Ascending aorta (tissue), 2 donors: ENCODE results near the gene UBE2D1. TPM values are rescaled to one million over a fixed set of nuclear protein-coding genes. Genes with fewer than 3 reads are reported as not detected.

Source experiments
- DNase-seq, 2 donors: peaks; one replicate each; pipeline ENCODE4 v3.0.0-alpha.2; 2019; ENCODE audit warnings: low spot score in 2 of 2
- H3K27ac ChIP-seq, 2 donors: fragments of 200-600 bp; sonication (generic); one replicate each; pipeline ENCODE4 v1.5.1; 2016 to 2017; ENCODE audit warnings: mild to moderate bottlenecking in 1 of 2
- H3K27me3 ChIP-seq: fragments of 200-600 bp; sonication (generic); one replicate; pipeline ENCODE4 v1.5.1; 2017
- H3K36me3 ChIP-seq, 2 donors: fragments of 200-600 bp; sonication (generic); one replicate each; pipeline ENCODE4 v1.5.1; 2016
- H3K4me1 ChIP-seq, 2 donors: fragments of 200-600 bp; sonication (generic); one replicate each; pipeline ENCODE4 v1.5.1; 2016 to 2017; ENCODE audit warnings: mild to moderate bottlenecking in 1 of 2
- H3K4me3 ChIP-seq, 2 donors: fragments of 200-600 bp; sonication (generic); one replicate each; pipeline ENCODE4 v1.5.1; 2016 to 2017; ENCODE audit warnings: mild to moderate bottlenecking in 1 of 2
- H3K9me3 ChIP-seq, 2 donors: fragments of 200-600 bp; sonication (generic); one replicate each; pipeline ENCODE4 v1.5.1; 2016
- CTCF ChIP-seq, 3 experiments: fragments of 200-600 bp in 2 of 3; fragments of 450-650 bp in 1 of 3; sonication (generic) in 2 of 3; IDR thresholded peaks; one replicate each; pipeline ENCODE4 v1.5.1; 2016 to 2019; ENCODE audit warnings: antibody characterized with exemption in 3 of 3, mild to moderate bottlenecking in 1 of 3, moderate library complexity in 1 of 3
- intact Hi-C: fragments of 100-400 bp; cut with DNase I; formaldehyde crosslinking; loops from one replicate; pipeline ENCODE4 v1.15.1; 2023
- total RNA-seq: library from RNA; depleted of rRNA; stranded (reverse); fragments of >200 nt; gene quantifications from one replicate; pipeline ENCODE4 v1.1.0, GENCODE V29; 2016

The UBE2D1 gene
- total RNA-seq, 1 donor from 2014 or later: 4.2 TPM

DNA sequence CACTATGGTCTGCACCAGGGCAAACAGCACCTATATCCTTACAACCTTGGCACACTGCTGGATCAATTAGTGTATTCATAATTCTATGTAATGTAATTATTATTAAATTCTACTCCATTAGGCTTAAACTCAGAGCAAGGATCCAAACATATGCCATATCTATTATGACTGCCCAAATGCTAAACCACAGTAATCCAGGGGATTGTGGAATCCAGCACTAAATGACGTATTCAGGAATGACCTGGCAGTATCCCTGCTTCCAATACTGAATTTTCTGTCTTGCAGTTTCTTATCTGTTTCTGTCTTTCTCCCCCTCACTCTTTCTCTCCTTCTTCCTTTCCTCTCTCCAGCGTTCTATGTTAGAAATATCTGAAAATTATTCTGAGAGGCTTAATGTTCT lies 16.5 kb upstream of the UBE2D1 start:
- DNase-seq: no peak
- H3K27ac ChIP-seq: no peak overlapping the region
- TF ChIP-seq CTCF (IDR thresholded peaks at IDR 0.05): no peak
- H3K9me3 ChIP-seq: no peaks in the 10 kb centered on the region
- intact Hi-C loops: no loop called here
- H3K4me1 ChIP-seq: no peaks in the 10 kb centered on the region
- H3K36me3 ChIP-seq: no peaks in the 10 kb centered on the region
- H3K27me3 ChIP-seq: no peaks in the 10 kb centered on the region
- H3K4me3 ChIP-seq: no peak overlapping the region

DNA sequence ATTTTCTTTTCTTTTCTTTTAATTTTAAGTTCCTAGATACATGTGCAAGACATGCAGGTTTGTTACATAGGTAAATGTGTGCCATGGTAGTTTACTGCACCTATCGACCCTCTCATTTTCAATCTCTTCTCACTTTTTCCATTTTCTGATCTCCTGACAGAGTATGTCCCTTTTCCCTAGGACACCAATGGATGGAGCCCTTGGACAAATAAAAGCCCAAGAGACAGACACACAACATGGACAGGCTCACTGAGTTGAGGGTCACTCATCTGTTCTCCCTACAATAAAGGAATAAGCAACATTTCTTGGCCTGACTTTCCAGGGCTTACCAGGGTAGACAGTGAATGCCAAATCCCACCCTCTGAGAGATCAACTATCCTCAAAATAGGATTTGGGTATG lies 15.2 kb upstream of the UBE2D1 start:
- Histone ChIP-seq H3K4me3 (no peak overlapping the region), H3K36me3 (no peaks in the 10 kb centered on the region), H3K27ac (no peak overlapping the region), H3K9me3 (no peaks in the 10 kb centered on the region), H3K27me3 (no peaks in the 10 kb centered on the region), H3K4me1 (no peaks in the 10 kb centered on the region)
- no peak for DNase-seq
- no peak for TF ChIP-seq CTCF (IDR thresholded peaks at IDR 0.05)
- intact Hi-C loops: no loop called here

DNA sequence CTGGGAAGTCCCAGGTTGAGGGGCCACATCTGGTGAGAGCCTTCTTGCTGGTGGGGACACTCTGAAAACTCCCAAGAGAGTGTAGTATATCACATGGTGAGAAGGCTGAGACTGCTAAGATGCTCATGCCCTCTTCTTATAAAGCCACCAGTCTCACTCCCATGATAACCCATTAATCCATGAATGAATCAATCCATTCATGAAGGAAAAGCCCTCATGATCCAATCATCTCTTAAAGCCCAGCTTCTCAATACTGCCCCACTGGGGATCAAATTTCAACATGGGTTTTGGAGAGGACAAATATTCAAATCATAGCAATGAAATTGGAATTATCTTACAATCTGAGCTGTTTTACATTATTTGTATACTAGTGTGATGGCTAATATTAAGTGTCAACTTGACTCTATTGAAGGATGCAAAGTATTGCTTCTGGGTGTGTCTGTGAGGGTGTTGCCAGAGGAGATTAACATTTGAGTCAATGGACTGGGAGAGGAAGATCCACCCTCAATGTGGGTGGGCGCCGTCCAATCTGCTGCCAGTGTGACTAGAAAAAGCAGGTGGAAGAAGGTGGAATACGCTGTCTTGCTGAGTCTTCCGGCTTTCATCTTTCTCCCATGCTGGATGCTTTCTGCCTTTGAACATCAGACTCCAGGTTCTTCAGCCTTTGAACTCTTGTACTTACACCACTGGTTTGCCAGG lies 14.3 kb upstream of the UBE2D1 start:
- Histone ChIP-seq H3K36me3 (no peaks in the 10 kb centered on the region), H3K27me3 (no peaks in the 10 kb centered on the region), H3K4me1 (no peaks in the 10 kb centered on the region), H3K9me3 (no peaks in the 10 kb centered on the region), H3K4me3 (no peak overlapping the region), H3K27ac (no peak overlapping the region)
- no peak for TF ChIP-seq CTCF (IDR thresholded peaks at IDR 0.05)
- DNase-seq: no peak
- intact Hi-C loops: no loop called here

GRCh38 chr10:58322072-58322834 lies 12.6 kb upstream of the UBE2D1 start:
- no peak for TF ChIP-seq CTCF (IDR thresholded peaks at IDR 0.05)
- H3K4me1 ChIP-seq: no peaks in the 10 kb centered on the region
- intact Hi-C loops: no loop called here

DNA sequence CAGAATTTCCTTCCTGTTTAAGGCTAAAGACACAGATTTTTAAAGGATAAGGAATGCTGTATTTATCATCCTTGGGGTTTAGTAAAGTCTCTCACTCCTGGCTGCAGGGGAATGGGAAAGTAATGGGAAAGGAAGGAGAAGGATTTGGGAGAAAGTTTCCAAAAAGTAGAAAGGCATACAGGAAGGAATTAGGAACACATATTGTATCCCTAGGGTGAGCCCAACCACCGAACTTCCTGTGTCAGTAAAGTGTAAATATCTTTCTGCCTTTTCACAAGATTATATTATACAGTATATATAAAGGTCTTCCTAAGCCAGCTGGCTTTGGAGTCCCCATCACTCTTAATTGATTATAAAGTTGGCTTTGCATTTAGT lies 12.0 kb upstream of the UBE2D1 start:
- intact Hi-C loops: no loop called here
- H3K36me3 ChIP-seq: no peaks in the 10 kb centered on the region
- TF ChIP-seq CTCF (IDR thresholded peaks at IDR 0.05): no peak
- H3K9me3 ChIP-seq: no peaks in the 10 kb centered on the region
- H3K4me1 ChIP-seq: no peaks in the 10 kb centered on the region
- no peak overlapping the region for H3K4me3 ChIP-seq
- no peaks in the 10 kb centered on the region for H3K27me3 ChIP-seq
- no peak overlapping the region for H3K27ac ChIP-seq
- no peak for DNase-seq

More at GRCh38 chr10:58322072-58322834, 12.6 kb upstream of the UBE2D1 start:
- no peak overlapping the region for H3K4me3 ChIP-seq
- H3K27ac ChIP-seq: no peak overlapping the region
- no peaks in the 10 kb centered on the region for H3K36me3 ChIP-seq
- no peak for DNase-seq
- no peaks in the 10 kb centered on the region for H3K27me3 ChIP-seq
- no peaks in the 10 kb centered on the region for H3K9me3 ChIP-seq
